IMR-90 (cell line): ENCODE measurements around the gene C6orf141. TPM values are rescaled to one million over a fixed set of nuclear protein-coding genes. Genes with fewer than 3 reads are reported as not detected.

Experiments
- ATAC-seq: fragments of 200-7000 bp; cut with Tn5 transposase; 2 replicates; pipeline ENCODE4 v1.9.1; 2020; ENCODE audit warnings: low read depth, mild to moderate bottlenecking, moderate library complexity
- BruUV-seq: library from RNA; stranded (reverse); fragments of 400-500 nt; replicated peaks from 2 replicates; lab custom pipeline; 2021; lab: Mats Ljungman, UMichigan
- CTCF ChIA-PET: fragments of 300-600 bp; formaldehyde crosslinking; extraction: SDS; loops from one replicate; lab custom pipeline; 2021; ENCODE audit warnings: antibody characterized with exemption; lab: Yijun Ruan, JAX
- POLR2A ChIA-PET: fragments of 300-600 bp; sonication (Branson Sonifier 250); formaldehyde crosslinking; loops from one replicate; lab custom pipeline; 2022; ENCODE audit warnings: antibody characterized with exemption; ENCODE audit not compliant: unreplicated experiment; lab: Charles Lee
- DNase-seq: peaks from one replicate; pipeline ENCODE4 v3.0.0; 2013
- H2AFZ ChIP-seq: replicated peaks from 2 replicates; pipeline ENCODE3; 2013; ENCODE audit warnings: low read length, mild to moderate bottlenecking; ENCODE audit not compliant: poor library complexity
- H2AK5ac ChIP-seq: 2 replicates; pipeline ENCODE4 v1.6.1; 2013; ENCODE audit warnings: low read depth, low read length, inconsistent platforms
- H2AK9ac ChIP-seq: replicated peaks from 2 replicates; pipeline ENCODE3; 2013; ENCODE audit warnings: mild to moderate bottlenecking, low read depth, low read length, moderate library complexity; ENCODE audit not compliant: poor library complexity
- H2BK120ac ChIP-seq: 2 replicates; pipeline ENCODE4 v1.6.1; 2013; ENCODE audit warnings: low read depth, low read length, inconsistent platforms
- H2BK15ac ChIP-seq: 3 replicates; pipeline ENCODE4 v1.6.1; 2013; ENCODE audit warnings: low read depth, low read length, inconsistent platforms
- H2BK20ac ChIP-seq: 2 replicates; pipeline ENCODE4 v1.6.1; 2013; ENCODE audit warnings: low read depth, mild to moderate bottlenecking, inconsistent platforms, low read length, moderate library complexity
- H2BK5ac ChIP-seq: 2 replicates; pipeline ENCODE4 v1.6.1; 2013; ENCODE audit warnings: mild to moderate bottlenecking, low read depth, low read length, inconsistent platforms; ENCODE audit not compliant: poor library complexity, severe bottlenecking
- H3K14ac ChIP-seq: replicated peaks from 2 replicates; pipeline ENCODE4 v1.6.1; 2013; ENCODE audit warnings: low read depth, low read length, inconsistent platforms
- H3K18ac ChIP-seq: 2 replicates; pipeline ENCODE4 v1.6.1; 2013; ENCODE audit warnings: low read depth, low read length, control low read depth
- H3K23ac ChIP-seq: 2 replicates; pipeline ENCODE4 v1.6.1; 2013; ENCODE audit warnings: low read depth, low read length, inconsistent platforms
- H3K27ac ChIP-seq: 2 replicates; pipeline ENCODE4 v1.5.1; 2013; ENCODE audit warnings: mild to moderate bottlenecking, control low read depth, low read length; ENCODE audit not compliant: insufficient read depth
- H3K27me3 ChIP-seq: 2 replicates; pipeline ENCODE4 v1.6.1; 2013; ENCODE audit warnings: low read length; ENCODE audit not compliant: control insufficient read depth, insufficient read depth
- H3K36me3 ChIP-seq: 2 replicates; pipeline ENCODE4 v1.6.1; 2013; ENCODE audit warnings: low read length, mixed read lengths; ENCODE audit not compliant: control insufficient read depth, insufficient read depth
- H3K4ac ChIP-seq: 2 replicates; pipeline ENCODE4 v1.6.1; 2013; ENCODE audit warnings: low read depth, low read length, inconsistent platforms
- H3K4me1 ChIP-seq: 2 replicates; pipeline ENCODE4 v1.6.1; 2013; ENCODE audit warnings: low read length, mixed read lengths; ENCODE audit not compliant: control insufficient read depth, insufficient read depth
- H3K4me2 ChIP-seq: 2 replicates; pipeline ENCODE4 v1.6.1; 2013; ENCODE audit warnings: low read depth, mild to moderate bottlenecking, control low read depth, low read length, moderate library complexity
- H3K4me3 ChIP-seq: 2 replicates; pipeline ENCODE4 v1.5.1; 2013; ENCODE audit warnings: low read depth, mild to moderate bottlenecking, control low read depth, low read length, moderate library complexity; ENCODE audit not compliant: insufficient read depth
- H3K56ac ChIP-seq: 2 replicates; pipeline ENCODE4 v1.6.1; 2013; ENCODE audit warnings: low read length, inconsistent platforms; ENCODE audit not compliant: insufficient read depth; ENCODE audit errors: extremely low read depth
- H3K79me1 ChIP-seq, 2 experiments: 2 replicates each; pipeline ENCODE4 v1.6.1; 2013; ENCODE audit warnings: low read length in 2 of 2, inconsistent platforms in 1 of 2, low read depth in 1 of 2
- H3K9ac ChIP-seq: 2 replicates; pipeline ENCODE4 v1.6.1; 2013; ENCODE audit warnings: low read depth, low read length, control low read depth
- H3K9me1 ChIP-seq: 2 replicates; pipeline ENCODE4 v1.6.1; 2013; ENCODE audit warnings: low read length, inconsistent platforms; ENCODE audit not compliant: insufficient read depth
- H3K9me3 ChIP-seq: 2 replicates; pipeline ENCODE4 v1.6.1; 2013; ENCODE audit warnings: low read length; ENCODE audit not compliant: control insufficient read depth, insufficient read depth
- H4K20me1 ChIP-seq: 2 replicates; pipeline ENCODE4 v1.6.1; 2013; ENCODE audit warnings: low read length, inconsistent platforms; ENCODE audit not compliant: insufficient read depth
- H4K5ac ChIP-seq: 2 replicates; pipeline ENCODE4 v1.6.1; 2013; ENCODE audit warnings: mild to moderate bottlenecking, low read depth, low read length, control low read depth
- H4K8ac ChIP-seq, 2 experiments: 2 replicates each; pipeline ENCODE4 v1.6.1; 2013; ENCODE audit warnings: low read depth in 2 of 2, low read length in 2 of 2, control low read depth in 1 of 2, inconsistent platforms in 1 of 2
- H4K91ac ChIP-seq: 2 replicates; pipeline ENCODE4 v1.6.1; 2013; ENCODE audit warnings: low read depth, low read length, inconsistent platforms; ENCODE audit not compliant: insufficient read depth
- BHLHE40 ChIP-seq: fragments of 150-350 bp; IDR thresholded peaks from 2 replicates; pipeline ENCODE4 v1.6.1; 2016; ENCODE audit warnings: mild to moderate bottlenecking, low read depth, low read length
- CHD1 ChIP-seq: IDR thresholded peaks from 2 replicates; pipeline ENCODE4 v1.6.1; 2012; ENCODE audit warnings: low read depth, low read length, improper control_type of control experiment
- CTCF ChIP-seq: conservative IDR thresholded peaks from 2 replicates; pipeline ENCODE4 v1.5.1; 2012; ENCODE audit warnings: mild to moderate bottlenecking, low read depth, low read length, improper control_type of control experiment
- FOS ChIP-seq: fragments of 150-350 bp; IDR thresholded peaks from 2 replicates; pipeline ENCODE4 v1.6.1; 2016; ENCODE audit warnings: low read depth, low read length
- MAFK ChIP-seq: IDR thresholded peaks from 2 replicates; pipeline ENCODE4 v1.6.1; 2012; ENCODE audit warnings: low read depth, low read length, improper control_type of control experiment
- MAZ ChIP-seq: IDR thresholded peaks from 2 replicates; pipeline ENCODE4 v1.6.1; 2012; ENCODE audit warnings: low read depth, mild to moderate bottlenecking, low read length, improper control_type of control experiment, moderate library complexity, borderline replicate concordance
- MXI1 ChIP-seq: IDR thresholded peaks from 2 replicates; pipeline ENCODE4 v1.6.1; 2012; ENCODE audit warnings: low read depth, mild to moderate bottlenecking, low read length, moderate library complexity, borderline replicate concordance
- POLR2A ChIP-seq: IDR thresholded peaks from 2 replicates; pipeline ENCODE4 v1.6.1; 2012; ENCODE audit warnings: mild to moderate bottlenecking, low read depth, low read length
- RCOR1 ChIP-seq: IDR thresholded peaks from 2 replicates; pipeline ENCODE4 v1.6.1; 2012; ENCODE audit warnings: mild to moderate bottlenecking, low read length, improper control_type of control experiment; ENCODE audit not compliant: insufficient replicate concordance
- RFX5 ChIP-seq: IDR thresholded peaks from 2 replicates; pipeline ENCODE4 v1.8.0; 2012; ENCODE audit warnings: low read depth, mild to moderate bottlenecking, low read length, moderate library complexity
- SMC3 ChIP-seq: fragments of 150-350 bp; IDR thresholded peaks from 2 replicates; pipeline ENCODE4 v1.6.1; 2016; ENCODE audit warnings: low read depth, mild to moderate bottlenecking, antibody characterized with exemption, low read length, moderate library complexity
- USF2 ChIP-seq: fragments of 150-350 bp; IDR thresholded peaks from 2 replicates; pipeline ENCODE4 v1.6.1; 2017; ENCODE audit warnings: mild to moderate bottlenecking, antibody characterized with exemption, low read length, low read depth
- WGBS, 2 experiments: methylation state at CpG; one replicate each; pipeline versions ENCODE4 v1.1.5 to v1.1.7; 2013; ENCODE audit warnings: missing lambda C conversion rate in 2 of 2; ENCODE audit not compliant: insufficient read length in 1 of 2; ENCODE audit errors: extremely low coverage in 2 of 2; 5-methylcytosine and 5-hydroxymethylcytosine counted together
- dilution Hi-C: fragments of 300-500 bp; cut with HindIII; formaldehyde crosslinking; loops from one replicate; pipeline ENCODE4 v1.14.3; 2018; ENCODE audit warnings: low sequenced_read_pairs; ENCODE audit not compliant: unreplicated experiment
- in situ Hi-C: fragments of 300-500 bp; cut with MboI; formaldehyde crosslinking; loops from 3 replicates; pipeline ENCODE4 v1.14.3; 2019; ENCODE audit warnings: low sequenced_read_pairs, inconsistent platforms, mixed read lengths
- intact Hi-C: fragments of 100-400 bp; cut with micrococcal nuclease; formaldehyde crosslinking; loops from 2 replicates; pipeline ENCODE4 v1.10.0; 2022
- polyA plus RNA-seq, 3 experiments: library from polyadenylated mRNA; depleted of rRNA; stranded (reverse); fragments of >200 nt; gene quantifications; 2 replicates each; pipeline ENCODE4 v1.2.3, GENCODE V29; 2012; ENCODE audit warnings: low replicate concordance in 1 of 3
- total RNA-seq: library from RNA; depleted of rRNA; stranded (reverse); fragments of >200 nt; gene quantifications from 2 replicates; pipeline ENCODE4 v1.2.3, GENCODE V29; 2012

Gene C6orf141
- total and polyA plus RNA-seq, 2 of the 4 experiments (the other 2 are of a cell fraction): not detected

- in situ Hi-C loops (no loop called here), dilution Hi-C loops (no loop called here)
Observed at GRCh38 chr6:49565855-49566254, 15.4 kb downstream of the C6orf141 start.

More at GRCh38 chr6:49565855-49566254, 15.4 kb downstream of the C6orf141 start:
- no peak overlapping the region for H4K5ac ChIP-seq
- ATAC-seq (no peak), DNase-seq (no peak)
- H2AK5ac ChIP-seq: no peak overlapping the region
- no peak overlapping the region for H3K23ac ChIP-seq
- no peaks in the 10 kb centered on the region for H3K9me3 ChIP-seq
- H3K14ac ChIP-seq: no peak overlapping the region
- POLR2A ChIA-PET: no interaction called here
- no peak overlapping the region for H3K18ac ChIP-seq
- no peaks in the 10 kb centered on the region for H3K4me1 ChIP-seq
- no peak overlapping the region for H3K27ac ChIP-seq
- H2BK20ac ChIP-seq: no peak overlapping the region
- no peak overlapping the region for H2AK9ac ChIP-seq
- no peaks in the 10 kb centered on the region for H3K9me1 ChIP-seq
- CTCF ChIA-PET: interaction anchor here (0.7 kb wide), 1 partner anchor 21 kb away, joined by 3 read pairs; no protein-coding TSS in a partner anchor
- H3K4me2 ChIP-seq: no peak overlapping the region
- no peak overlapping the region for H3K56ac ChIP-seq
- H4K91ac ChIP-seq: no peak overlapping the region
- no peak overlapping the region for H2BK5ac ChIP-seq
- WGBS, 2 experiments: 91% methylated on average over 4 of the region's 10 CpGs; no CpG with 5 or more reads in 1 of the 2 experiments
- no peak for TF ChIP-seq SMC3
- TF ChIP-seq MXI1: no peak
- no peak for TF ChIP-seq MAZ
- no peak for TF ChIP-seq USF2
- TF ChIP-seq FOS: no peak
- TF ChIP-seq RCOR1: no peak
- TF ChIP-seq BHLHE40: no peak
- no peak for TF ChIP-seq CHD1
- no peak for TF ChIP-seq POLR2A
- no peak for TF ChIP-seq CTCF
- TF ChIP-seq RFX5: no peak
- no peak for TF ChIP-seq MAFK
- no peaks in the 10 kb centered on the region for H3K79me1 ChIP-seq
- no peaks in the 10 kb centered on the region for H3K36me3 ChIP-seq
- no peak overlapping the region for H2AFZ ChIP-seq
- no peak overlapping the region for H3K4ac ChIP-seq
- no peak overlapping the region for H2BK15ac ChIP-seq
- no peaks in the 10 kb centered on the region for H3K27me3 ChIP-seq
- no peak overlapping the region for H2BK120ac ChIP-seq
- no peak overlapping the region for H3K4me3 ChIP-seq
- no TSS peak for BruUV-seq
- intact Hi-C loops: no loop called here
- no peak overlapping the region for H3K9ac ChIP-seq
- H4K20me1 ChIP-seq: no peaks in the 10 kb centered on the region
- H4K8ac ChIP-seq: no peak overlapping the region
